ENCODE data around the gene SEPTIN6.

GRCh38 chrX:119661486-119661885, 31.5 kb downstream of the SEPTIN6 start:
- TF ChIP-seq CTCF (IDR thresholded peaks at IDR 0.05) (no peak), POLR2A (IDR thresholded peaks at IDR 0.05) (no peak)

Measured in adrenal gland (tissue), 5 donors.